Brain microvascular endothelial cell (primary cell): ENCODE data around the gene ADAMTS2.

Experiments used
- DNase-seq: peaks from one replicate; pipeline ENCODE4 v3.0.0-alpha.2; 2020
- H3K27ac ChIP-seq: fragments of 250-450 bp; sonication (Bioruptor Pico); 2 replicates; pipeline ENCODE4 v1.5.1; 2020; ENCODE audit warnings: mild to moderate bottlenecking, moderate library complexity
- H3K27me3 ChIP-seq: fragments of 250-450 bp; sonication (Bioruptor Pico); replicated peaks from 2 replicates; pipeline ENCODE4 v1.5.1; 2020; ENCODE audit warnings: mild to moderate bottlenecking
- H3K36me3 ChIP-seq: fragments of 250-450 bp; sonication (Bioruptor Pico); replicated peaks from 2 replicates; pipeline ENCODE4 v1.5.1; 2020; ENCODE audit warnings: mild to moderate bottlenecking
- H3K4me3 ChIP-seq: 2 replicates; pipeline ENCODE4 v1.5.1; 2011; ENCODE audit warnings: low read depth, mild to moderate bottlenecking, control low read depth, low read length, moderate library complexity
- in situ Hi-C: cut with HindIII; loops from 2 replicates; pipeline ENCODE4 v1.10.0; 2017; ENCODE audit warnings: low sequenced_read_pairs, low pct_ligation_motif_present
- TF ChIP-seq, protein P1 (sequence below): IDR thresholded peaks from 2 replicates; pipeline ENCODE4 v1.5.1; 2011; ENCODE audit warnings: low read depth, mild to moderate bottlenecking, moderate library complexity, low read length, control low read depth, inconsistent platforms; ENCODE audit errors: missing control alignments

ADAMTS2 gene

DNA sequence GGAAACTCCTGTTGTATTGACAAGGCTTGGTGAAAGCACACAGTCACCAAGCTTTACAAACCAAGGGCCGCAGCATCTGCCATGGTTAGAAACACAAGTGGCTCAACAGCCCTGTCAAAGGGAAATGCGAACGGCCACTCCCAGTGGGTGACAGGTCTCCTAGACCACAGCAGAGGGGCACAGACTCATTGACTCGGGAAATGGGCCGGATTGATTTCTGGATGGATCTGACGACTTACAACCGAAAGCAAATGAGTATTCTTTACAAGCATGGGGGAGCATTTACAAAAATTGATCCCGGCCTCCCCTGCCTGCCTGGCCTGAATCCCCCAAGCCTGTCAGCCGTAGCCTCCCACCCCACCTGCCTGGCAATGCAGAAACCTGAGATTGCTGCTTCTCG lies 48.2 kb downstream of the ADAMTS2 start:
- TF ChIP-seq, protein P1, sequence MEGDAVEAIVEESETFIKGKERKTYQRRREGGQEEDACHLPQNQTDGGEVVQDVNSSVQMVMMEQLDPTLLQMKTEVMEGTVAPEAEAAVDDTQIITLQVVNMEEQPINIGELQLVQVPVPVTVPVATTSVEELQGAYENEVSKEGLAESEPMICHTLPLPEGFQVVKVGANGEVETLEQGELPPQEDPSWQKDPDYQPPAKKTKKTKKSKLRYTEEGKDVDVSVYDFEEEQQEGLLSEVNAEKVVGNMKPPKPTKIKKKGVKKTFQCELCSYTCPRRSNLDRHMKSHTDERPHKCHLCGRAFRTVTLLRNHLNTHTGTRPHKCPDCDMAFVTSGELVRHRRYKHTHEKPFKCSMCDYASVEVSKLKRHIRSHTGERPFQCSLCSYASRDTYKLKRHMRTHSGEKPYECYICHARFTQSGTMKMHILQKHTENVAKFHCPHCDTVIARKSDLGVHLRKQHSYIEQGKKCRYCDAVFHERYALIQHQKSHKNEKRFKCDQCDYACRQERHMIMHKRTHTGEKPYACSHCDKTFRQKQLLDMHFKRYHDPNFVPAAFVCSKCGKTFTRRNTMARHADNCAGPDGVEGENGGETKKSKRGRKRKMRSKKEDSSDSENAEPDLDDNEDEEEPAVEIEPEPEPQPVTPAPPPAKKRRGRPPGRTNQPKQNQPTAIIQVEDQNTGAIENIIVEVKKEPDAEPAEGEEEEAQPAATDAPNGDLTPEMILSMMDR, result no peak
- DNase-seq, result no peak
- no peaks in the 10 kb centered on the region for H3K36me3 ChIP-seq
- no peak overlapping the region for H3K4me3 ChIP-seq
- in situ Hi-C loops, result no loop called here
- H3K27me3 ChIP-seq, result no peaks in the 10 kb centered on the region
- no peak overlapping the region for H3K27ac ChIP-seq

DNA sequence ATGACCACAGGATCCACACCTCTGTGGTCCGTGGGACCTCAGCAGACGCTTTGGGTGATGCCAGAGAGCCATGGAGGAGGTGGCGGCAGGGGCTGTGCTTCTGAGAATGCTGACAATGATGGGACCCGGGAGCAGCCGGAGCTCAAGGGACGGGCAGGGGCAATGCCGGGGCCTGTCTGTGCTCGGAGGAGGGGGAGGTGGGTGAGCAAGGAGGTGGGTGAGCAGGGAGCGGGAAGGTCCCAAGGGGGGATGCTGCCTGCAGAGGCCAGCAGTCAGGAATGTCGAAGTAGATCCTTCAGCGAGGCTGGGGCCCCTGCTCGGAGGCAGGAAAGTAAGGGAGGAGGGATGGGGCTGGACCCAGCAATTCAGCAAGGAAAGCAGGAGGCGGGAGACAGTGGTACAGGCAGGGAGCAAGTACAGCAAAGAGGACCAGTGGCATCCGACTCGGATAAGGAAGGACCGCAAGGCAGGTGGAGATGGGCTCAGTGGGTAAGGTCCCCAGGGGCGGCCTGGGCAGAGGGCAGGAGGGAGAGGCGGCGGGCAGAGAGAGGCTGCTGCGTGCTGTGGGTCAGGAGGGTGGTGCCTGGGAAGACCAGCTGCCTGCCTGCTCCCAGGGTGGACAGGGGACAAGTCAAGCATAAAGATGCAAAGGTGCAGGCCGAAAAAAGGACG lies 49.0 kb downstream of the ADAMTS2 start:
- no peak for DNase-seq
- no peaks in the 10 kb centered on the region for H3K27me3 ChIP-seq
- H3K36me3 ChIP-seq, result no peaks in the 10 kb centered on the region
- TF ChIP-seq, protein P1, result no peak
- no peak overlapping the region for H3K27ac ChIP-seq
- no peak overlapping the region for H3K4me3 ChIP-seq
- in situ Hi-C loops, result no loop called here

DNA sequence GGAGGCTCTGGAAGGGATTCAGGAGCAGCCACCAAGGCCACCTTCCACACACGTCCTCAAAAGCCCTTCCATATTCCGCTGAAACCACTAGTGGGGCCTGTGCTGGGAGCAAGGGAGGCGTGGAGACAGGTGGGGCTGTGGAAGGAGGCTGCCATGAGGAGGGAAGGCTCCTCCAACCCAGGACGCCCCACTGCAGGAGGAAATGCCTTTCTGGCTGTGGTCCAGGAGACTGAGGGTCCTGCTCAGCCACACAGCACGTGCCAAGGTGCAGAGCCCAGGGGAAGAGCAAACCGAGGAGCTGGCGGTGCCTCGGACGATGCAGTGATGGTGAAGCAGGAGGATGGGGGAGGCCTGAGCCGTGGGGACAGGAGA lies 49.5 kb downstream of the ADAMTS2 start:
- in situ Hi-C loops, result no loop called here
- no peaks in the 10 kb centered on the region for H3K36me3 ChIP-seq
- no peaks in the 10 kb centered on the region for H3K27me3 ChIP-seq
- H3K27ac ChIP-seq, result no peak overlapping the region
- H3K4me3 ChIP-seq, result no peak overlapping the region
- no peak for DNase-seq
- TF ChIP-seq, protein P1, result no peak

DNA sequence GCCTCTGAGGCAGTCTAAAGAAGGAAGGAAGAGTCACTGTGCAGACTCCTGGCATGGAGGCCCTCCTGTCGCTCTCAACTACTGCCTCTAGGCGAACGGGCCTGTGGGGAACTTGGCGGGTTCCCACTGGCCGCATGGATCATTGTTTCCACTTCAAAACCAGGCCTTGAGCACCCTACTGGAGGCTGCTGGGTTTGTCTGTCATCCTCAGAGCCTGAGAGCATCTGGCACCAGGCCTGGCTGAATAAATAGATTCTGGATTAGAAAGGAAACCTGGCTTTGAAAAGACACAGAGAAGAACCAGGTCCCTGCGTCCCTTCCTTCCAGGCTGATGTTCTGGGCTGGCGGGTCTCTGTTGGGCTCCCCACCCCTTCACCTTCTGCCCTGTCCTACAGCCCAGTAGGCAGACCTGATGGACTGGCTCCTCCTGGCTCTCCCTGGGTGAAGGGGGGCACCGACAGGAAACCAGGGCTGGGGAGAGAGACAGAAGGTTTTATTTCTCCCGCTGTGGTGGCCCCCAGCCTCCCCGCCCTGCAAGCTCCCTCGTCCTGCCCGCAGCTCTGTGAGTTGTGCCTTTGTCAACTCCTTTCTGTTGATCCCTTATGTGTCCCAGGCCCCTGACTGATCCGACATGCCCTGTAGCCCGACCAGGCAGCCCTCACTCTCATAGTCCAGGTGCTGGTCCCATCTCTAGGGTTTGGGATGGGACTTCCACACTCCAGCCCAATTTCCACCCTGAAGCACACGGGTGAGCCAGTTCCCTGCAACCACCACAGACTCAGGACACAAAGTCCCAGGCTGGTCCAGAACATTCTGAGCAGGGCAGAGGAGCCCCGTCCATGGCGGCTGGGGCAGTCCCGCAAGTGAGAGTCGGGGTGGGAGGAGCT lies 50.1 kb downstream of the ADAMTS2 start:
- H3K4me3 ChIP-seq, result no peak overlapping the region
- H3K27ac ChIP-seq, result no peak overlapping the region
- H3K27me3 ChIP-seq, result no peaks in the 10 kb centered on the region
- no peaks in the 10 kb centered on the region for H3K36me3 ChIP-seq
- TF ChIP-seq, protein P1, result no peak
- in situ Hi-C loops, result no loop called here
- no peak for DNase-seq

DNA sequence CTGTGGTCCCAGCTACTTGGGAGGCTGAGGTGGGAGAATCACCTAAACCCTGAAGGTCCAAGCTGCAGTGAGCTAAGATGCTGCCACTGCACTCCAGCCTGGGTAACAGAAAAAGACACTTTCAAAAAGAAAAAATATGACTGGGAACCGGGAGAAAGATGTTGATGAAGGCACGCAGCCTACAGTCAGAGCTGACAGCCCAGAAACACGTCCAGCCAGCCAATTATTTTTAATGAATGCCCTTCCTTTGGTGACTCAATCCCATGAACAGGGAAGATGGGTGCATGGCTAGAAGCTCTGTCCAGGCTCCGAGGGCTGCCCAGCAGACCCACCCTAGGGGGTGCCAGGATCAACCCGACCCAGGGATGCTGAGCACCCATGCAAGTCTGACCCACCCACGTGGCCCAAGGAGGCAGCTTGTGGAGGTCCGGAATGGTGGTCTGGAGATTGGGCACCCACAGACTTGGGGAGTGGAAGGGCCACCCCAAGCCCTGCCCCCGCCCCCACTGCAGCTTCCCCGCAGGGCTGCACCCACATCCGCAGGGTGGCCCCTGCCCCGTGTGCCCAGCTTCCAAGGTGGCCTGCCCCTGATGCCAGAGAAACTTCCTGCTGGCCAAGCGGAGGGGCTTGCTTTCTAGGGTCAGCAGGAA lies 51.0 kb downstream of the ADAMTS2 start:
- no peak for DNase-seq
- TF ChIP-seq, protein P1, result no peak
- H3K4me3 ChIP-seq, result no peak overlapping the region

More for the DNA sequence above, 51.0 kb downstream of the ADAMTS2 start:
- in situ Hi-C loops, result no loop called here
- no peaks in the 10 kb centered on the region for H3K27me3 ChIP-seq
- no peak overlapping the region for H3K27ac ChIP-seq
- no peaks in the 10 kb centered on the region for H3K36me3 ChIP-seq
